ENCODE results near the gene BTN3A1.

GRCh38 chr6:26379740-26380139 is 22.3 kb upstream of the BTN3A1 start:
- no peak for TF ChIP-seq ZNF34 (CRISPR knock-in tag; IDR thresholded peaks at IDR 0.05; ENCODE audit: borderline replicate concordance)
- TF ChIP-seq EP300 (IDR thresholded peaks at IDR 0.05; ENCODE audit: low read depth in 2 of 2, low read length in 2 of 2), result no peak
- no peak for TF ChIP-seq EP300 (CRISPR knock-in tag; IDR thresholded peaks at IDR 0.05; ENCODE audit: borderline replicate concordance)
- no peak for TF ChIP-seq CTCF (CRISPR knock-in tag; IDR thresholded peaks at IDR 0.05)
- TF ChIP-seq EHMT2 (IDR thresholded peaks at IDR 0.05; ENCODE audit: borderline replicate concordance, low read depth, low read length), result no peak
- no peak for TF ChIP-seq ZNF350 (CRISPR knock-in tag; IDR thresholded peaks at IDR 0.05; ENCODE audit: borderline replicate concordance, low read depth)
- no peak for TF ChIP-seq NR3C1 (CRISPR knock-in tag; IDR thresholded peaks at IDR 0.05)
- no peak for TF ChIP-seq ATF1 (CRISPR knock-in tag; IDR thresholded peaks at IDR 0.05)
- no peak for TF ChIP-seq FOXK2 (IDR thresholded peaks at IDR 0.05)
- TF ChIP-seq GABPA (IDR thresholded peaks at IDR 0.05; ENCODE audit: low read depth, low read length), result no peak
- no peak for TF ChIP-seq GABPA (CRISPR knock-in tag; IDR thresholded peaks at IDR 0.05; ENCODE audit: low read depth)
- no peak for TF ChIP-seq RFX5 (IDR thresholded peaks at IDR 0.05; ENCODE audit: low read depth, low read length)
- no peak for TF ChIP-seq ZNF44 (CRISPR knock-in tag; IDR thresholded peaks at IDR 0.05)
- TF ChIP-seq ZNF331 (CRISPR knock-in tag; IDR thresholded peaks at IDR 0.05), result no peak
- no peak for TF ChIP-seq BHLHE40 (IDR thresholded peaks at IDR 0.05; ENCODE audit: low read length)
